AG08396 (cell line): ENCODE measurements around the gene SNX32.

Experiments used
- DNase-seq: peaks from one replicate; pipeline ENCODE4 v3.0.0; 2012; ENCODE audit warnings: low spot score, mixed read lengths

SNX32 gene

DNA sequence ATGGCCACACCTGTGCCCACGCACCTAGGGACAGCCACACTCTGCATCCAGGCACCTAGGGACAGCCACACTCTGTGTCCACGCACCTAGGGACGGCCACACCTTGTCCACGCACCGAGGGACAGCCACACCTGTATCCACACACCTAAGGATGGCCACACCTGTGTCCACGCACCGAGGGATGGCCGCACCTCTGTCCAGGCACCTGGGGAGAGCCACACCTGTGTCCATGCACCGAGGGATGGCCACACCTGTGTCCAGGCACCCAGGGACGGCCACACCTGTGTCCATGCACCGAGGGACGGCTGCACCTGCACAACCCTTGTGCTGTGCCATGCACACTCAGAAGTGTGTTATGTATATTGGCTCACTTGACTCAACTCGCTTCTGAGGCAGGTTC lies 36.1 kb upstream of the SNX32 start:
- no peak for DNase-seq

DNA sequence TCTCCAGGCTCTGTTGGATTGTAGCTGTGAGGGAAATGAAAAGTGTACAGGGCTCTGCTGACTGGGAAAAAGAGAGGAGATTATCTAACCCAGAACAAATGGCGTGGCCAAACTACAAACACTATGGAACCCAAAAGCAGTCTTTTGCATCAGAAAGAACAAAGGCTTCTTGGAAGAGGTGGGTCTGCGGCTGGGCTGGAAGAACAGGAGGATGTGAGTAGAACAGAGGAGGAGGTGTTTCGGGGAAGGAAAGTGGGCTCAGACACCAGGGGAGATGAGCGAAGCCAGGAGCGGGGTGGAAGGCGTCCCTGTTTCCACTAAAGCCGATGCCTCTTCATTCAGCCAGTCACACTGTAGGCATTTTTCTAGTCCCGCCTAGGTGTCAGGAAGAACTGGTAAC lies 34.9 kb upstream of the SNX32 start:
- DNase-seq: no peak

DNA sequence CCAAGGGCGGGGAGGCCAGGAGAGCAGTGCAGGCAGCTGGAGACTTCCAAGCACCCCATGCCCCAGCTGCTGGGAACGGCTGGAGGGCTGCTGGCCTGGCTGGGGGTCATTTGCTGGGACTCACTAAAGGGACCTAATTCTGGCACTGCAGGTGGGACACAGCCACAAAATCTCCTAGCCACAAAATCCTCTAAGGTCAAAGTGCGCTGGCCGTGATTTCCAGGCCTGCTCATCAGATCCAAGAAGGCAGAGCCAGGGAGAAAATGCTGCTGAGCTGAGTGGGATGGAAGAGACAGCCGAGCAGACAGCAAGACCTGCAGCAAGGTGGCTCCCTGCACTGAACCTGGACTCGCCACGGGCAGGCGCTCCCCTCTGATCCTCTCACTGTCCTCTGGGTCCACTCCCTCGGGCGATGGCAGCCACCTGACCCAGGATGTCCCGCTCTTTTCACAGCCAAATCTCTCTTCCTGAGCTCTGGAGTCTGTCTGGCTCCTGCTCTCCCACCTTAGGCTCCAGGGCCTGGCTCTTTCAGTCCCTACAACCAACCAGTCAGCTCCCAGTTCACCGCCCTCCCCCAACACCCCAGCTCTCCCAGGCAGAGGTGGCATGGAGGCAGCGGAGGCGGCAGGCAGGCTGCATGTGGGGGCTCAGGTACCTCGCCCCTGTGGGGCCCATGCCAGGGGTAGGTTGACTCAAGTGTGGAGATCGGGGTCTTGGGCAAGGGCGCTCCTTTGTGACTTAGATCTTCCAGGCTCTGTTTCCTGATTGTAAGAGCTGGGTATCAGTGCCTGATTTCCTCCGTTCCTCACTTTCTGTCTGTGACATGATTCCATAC lies 32.4 kb upstream of the SNX32 start:
- DNase-seq: no peak

DNA sequence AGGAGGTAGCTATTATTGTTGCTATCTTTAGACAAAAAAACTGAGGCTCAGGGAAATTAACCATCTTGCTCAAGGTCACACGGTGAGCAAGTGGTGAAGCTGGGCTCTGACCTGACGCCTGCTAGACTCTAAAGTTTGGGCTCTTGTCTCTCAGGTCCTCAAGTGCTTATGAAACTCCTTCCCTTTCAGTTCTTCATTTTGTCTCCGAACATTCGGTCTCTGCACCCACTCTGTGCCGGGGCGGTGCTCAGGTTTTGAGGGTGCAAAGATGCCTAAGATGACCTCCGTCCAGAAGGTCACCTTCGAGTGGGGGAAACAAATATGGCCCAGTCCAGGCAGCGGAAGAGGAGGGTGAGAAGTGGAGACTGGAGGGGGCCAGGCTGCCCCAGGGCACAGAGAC lies 30.9 kb upstream of the SNX32 start:
- no peak for DNase-seq

DNA sequence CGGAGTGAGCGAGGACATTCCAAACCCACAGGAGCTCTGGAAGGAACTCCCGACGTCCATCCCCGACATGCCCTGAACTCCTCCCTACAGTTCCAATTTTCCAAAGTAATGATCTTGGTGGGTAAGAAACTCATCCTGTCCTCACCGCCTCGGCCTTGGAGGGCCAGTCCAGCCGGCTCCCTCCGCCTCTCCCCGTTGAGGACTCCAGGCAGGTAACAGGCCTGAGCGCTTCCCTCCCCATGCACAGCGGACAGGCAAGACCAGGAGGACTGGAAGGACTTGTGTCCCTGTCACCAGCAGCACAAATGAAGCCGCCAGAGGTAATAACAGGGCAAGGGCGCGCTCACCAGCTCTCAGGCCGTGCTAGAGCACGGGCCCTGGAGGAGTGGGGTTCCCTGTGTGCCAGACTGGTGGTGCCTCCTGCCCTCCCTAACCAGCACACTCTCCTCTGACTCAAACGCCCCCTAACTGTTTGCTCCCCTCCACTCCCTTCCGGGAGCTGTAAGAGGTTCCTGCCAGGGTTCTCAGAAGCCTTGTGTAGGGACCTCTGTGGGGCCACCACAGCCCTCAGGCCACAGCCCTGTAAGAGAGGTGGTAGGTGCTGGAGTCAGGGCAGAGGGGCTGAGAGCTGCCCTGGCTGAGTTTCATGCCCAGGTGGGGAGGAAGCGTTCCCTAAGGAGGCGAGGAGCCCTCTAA lies 29.8 kb upstream of the SNX32 start:
- DNase-seq: no peak

DNA sequence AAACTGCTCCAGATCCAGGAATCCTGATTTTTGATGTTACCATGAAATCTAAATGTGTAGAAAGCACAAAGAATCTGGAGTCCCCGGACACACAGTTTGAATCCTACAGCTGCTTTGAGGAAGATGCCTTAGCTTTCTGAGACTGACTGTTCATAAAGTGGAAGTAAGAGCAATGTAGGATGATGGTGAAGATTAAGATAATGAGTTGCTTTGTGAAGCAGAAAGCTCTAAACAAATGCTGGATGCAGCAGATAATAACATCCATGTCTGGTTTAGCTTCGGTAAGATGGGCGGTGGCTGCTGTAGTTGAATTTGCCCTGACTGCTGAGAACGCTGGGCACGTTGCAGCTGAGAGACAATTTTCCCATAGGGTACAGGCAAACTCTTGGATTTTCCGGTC lies 26.8 kb upstream of the SNX32 start:
- no peak for DNase-seq

DNA sequence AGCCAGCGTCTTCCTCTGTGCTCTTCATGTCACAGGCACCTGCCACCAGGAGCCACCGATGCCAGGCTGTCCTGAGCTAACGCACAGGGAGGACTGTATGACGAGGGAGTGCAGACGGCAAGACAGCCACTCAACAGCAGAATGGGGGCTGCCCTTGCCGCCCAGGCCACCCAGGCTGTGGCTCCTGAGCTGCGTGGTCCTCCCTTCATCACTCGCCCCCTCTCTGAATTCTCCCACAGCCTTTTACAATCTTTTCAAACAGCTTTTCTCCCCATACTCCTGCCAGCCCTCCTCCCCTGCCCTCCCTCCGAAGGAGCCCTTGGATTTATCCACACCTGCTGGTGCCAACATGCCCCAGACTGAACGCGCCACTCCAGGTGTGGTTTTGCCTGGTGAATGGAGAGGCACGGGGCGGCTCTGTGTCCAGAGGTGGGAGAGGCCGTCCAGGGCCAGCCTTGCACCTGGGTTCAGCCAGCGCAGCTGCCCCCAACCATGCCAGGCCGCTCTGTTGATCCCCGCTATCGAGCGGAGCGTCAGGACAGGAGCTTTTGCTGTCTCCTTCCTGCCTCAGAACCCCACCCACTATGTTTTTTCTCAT lies 24.9 kb upstream of the SNX32 start:
- no peak for DNase-seq

DNA sequence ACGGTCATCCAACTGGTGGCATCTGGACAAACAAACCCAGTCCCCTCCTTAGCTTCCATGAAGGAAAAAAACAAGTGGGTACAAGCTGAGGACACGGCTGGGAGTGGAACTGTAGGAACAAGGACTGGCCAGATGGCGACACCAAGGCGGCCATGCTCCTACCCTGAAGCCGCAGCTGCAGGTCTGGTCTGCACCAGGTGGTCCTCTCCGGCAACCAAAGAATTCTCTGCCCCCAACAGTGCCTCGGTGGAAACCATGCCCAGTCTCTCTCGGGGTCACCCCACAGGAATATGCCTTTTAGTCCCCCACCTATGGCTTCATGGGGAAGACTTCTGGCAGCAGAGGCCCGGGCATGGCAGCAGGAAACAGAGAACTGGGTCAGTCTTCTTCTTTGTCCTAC lies 24.3 kb upstream of the SNX32 start:
- DNase-seq: no peak

DNA sequence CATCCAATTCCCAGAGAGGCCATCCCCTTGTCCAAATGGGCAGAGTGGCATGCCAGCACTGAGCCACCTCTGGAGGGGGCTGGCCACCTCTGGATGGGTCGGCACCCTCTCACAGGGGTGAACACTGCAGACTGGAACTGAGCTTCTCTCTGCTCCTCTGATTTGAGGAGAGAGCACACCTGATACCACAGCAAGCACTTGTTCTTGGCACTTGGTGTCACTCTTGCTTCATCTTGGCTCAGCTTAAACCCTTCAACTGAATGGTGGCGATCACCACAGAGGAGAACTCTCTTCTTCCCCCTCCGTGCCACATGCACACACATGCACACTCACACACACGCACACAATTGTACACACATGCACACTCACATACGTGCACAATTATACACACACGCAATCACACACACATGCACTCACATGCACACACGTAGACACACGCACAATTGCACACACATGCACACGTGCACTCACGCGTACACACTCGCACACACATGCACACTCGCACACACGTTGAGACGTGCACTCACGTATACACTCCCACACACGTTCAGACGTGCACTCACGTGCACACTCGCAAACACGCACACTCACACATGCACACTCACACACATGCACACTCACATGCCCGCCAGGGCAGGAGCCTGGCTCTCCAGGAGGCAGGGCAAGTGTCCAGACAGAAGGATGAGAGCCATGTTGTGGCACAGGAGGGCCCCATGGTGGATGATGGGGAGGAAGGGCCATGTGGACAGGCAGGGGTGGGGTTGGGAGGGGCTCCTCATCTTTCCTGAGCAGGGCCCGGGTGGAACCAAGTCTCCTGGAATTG lies 23.5 kb upstream of the SNX32 start:
- DNase-seq: no peak

DNA sequence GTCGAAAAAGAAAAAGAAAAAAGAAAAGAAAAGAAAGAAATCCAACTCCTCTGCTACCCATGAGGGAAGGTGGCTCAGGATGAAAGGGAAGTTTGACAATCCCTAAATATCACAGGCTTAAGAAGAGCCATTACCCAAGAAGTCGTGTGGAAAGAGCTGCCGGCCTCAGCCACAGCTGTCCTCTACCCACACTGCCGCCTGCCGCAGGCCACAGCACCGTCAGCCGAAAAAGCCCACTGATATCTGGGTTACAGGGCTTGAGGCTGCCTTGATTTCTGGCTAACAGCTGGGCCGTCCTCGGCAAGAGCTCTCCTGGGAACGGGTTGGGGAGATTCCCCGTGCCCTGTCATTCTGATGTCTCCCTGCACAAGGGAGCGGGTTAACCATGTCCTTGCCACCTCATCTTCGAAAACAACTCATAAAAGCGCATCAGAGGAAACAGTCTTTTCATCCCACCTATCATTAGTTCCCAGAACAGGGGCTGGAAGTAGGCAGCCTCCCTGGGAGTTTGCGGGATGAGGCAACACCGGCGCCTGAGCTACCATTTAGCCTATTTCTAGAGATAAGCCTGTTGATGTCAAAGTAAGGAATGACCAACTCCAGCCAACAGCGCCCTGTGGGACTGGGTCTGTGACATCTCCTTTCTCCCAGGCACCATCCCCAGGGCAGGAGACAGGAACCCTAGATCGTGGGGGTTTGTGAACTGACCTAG lies 21.8 kb upstream of the SNX32 start:
- no peak for DNase-seq

DNA sequence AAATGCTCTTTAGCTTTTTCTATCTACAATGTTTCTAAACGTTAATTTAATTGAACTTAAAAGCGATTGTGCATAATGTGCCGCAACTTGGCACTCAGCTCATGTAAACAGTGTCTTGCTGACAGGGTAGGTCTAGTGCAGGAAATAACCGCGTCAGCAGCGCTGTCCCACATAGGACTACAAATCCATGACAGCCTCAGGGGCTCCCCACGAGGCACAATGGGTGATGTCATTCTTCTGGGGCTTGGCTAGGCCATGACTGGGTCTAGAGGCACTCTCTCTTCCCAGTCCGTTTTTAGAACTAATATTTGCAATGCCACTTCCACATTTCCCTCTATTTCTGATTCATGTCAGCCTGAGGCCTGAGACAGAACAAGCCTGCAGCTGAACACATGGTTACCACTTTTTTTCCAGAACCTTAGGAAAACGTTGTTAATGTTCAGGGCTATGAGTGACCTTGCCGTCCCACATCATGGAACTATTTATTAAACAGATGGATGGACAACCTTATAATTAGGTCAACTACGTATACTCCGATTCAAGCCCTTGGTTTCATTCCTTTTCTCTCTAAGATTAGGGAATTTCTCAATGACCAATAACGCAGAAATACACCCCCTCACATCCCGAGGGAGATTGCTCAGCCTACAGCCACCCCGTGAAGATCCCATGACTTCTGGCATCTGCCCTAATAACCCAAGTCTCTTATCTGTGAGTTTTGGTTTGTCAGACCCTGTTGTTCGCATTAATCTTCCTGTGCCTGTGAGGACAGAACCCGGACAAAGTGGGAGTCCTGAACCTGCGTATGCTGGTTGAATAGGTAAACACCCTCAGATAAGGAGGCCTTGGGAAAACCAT lies 19.4 kb upstream of the SNX32 start:
- no peak for DNase-seq

DNA sequence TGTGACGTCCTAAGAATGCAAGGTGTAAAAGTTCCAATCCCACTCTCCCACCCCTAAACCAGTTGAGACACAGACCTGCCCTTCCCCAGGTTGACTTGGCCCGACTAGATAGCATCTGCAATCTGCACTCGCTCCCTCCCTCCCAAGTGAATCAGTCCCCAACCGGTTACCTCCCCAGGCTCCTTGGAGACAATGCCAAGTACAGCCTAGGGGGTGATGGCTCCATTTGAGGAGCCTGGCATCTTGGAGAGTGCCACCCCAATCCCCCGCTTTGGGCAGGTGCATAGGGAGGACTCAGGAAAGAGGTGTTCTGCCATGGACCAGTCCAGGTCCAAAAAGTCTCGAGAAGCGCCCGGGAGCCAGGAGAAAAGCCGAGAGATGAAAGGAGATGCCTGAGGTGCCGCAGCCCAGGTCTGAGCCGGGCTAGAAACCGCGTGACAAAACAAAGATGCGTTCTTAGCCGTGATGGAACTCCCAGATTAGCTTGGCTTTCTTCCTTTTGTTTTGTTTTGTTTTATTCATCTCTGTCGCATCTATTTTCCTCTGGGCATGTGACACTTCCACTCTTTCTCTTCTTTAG lies 18.7 kb upstream of the SNX32 start:
- no peak for DNase-seq

DNA sequence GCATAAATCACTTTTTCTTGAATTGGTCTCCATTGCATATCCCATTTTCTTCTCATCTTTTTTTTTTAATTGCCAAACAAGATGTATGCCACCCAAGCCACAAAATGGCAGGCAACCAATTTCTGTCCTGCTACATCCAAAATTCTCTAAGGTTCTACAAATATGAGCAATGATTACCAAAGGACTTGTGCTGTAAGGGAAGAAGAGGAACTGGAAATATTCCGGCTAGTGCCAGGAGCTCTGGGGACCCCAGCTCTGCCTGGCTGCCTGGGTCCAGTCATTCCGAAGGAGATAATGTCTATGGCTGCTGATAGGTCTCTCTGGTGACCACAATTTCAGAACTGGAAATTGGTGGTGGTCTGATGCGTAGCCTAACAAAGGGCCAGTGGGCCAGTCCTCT lies 17.1 kb upstream of the SNX32 start:
- DNase-seq: no peak

DNA sequence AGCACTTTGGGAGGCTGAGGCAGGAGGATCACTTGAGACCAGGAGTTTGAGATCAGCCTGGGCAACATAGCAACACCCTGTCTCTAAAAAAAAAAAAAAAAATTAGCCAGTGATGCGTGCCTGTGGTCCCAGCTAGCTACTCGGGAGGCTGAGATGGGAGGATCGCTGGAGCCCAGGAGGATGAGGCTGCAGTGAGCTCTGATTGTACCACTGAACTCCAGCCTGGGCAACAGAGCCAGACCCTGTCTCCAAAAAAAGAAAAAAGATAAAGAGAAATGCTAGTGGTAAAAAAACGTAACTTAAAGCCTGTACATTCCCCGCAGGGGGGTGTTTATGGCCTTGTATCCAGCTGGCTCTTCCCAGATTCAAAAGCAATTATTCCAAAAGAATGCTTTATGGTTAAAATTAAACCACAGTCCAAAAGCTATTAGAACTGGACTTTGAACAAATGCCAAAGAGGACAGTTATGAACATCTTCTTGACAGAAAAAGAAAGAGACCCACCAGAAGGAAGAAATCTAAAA lies 16.4 kb upstream of the SNX32 start:
- no peak for DNase-seq

DNA sequence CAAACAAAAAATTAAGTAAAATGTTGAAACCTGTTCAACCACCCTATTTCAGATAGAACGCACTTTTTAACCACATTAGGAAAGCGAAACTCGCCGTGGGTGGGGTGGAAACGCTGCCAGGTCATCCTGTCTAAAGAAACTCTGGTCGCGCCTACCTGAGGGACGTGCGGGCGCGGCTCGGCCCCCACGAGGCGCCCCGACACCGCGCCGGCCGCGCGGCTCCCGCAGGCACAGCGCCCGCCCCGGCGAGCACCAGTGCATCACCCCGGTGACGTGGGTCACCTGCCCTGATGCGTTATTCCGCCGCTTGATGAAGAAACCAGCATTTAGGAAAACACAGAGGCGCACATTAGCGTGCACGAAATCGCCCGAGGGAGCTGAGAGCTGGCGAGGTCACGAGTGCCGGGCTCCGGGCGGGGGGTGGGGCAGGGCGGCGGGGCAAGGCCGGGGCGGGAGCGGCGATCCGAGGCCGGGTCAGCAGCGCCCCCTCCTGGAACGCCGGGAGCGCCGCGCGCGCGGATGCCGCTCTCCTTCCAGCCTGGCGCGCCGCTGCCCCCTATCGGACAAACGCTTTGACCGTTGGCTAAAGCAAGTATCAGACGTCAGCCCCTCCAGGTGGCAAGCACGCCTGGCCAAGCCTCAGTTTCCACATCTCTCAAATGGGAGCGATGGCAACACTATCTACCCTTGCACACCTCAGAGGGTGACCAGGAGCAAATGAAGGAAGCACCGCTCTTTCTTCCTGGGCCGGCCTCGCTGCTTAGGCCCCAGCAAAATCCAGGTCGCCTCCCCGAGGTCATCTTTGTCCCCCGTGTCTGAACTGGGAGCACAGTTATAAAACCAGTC lies 15.7 kb upstream of the SNX32 start:
- DNase-seq: peak; percentile 97

DNA sequence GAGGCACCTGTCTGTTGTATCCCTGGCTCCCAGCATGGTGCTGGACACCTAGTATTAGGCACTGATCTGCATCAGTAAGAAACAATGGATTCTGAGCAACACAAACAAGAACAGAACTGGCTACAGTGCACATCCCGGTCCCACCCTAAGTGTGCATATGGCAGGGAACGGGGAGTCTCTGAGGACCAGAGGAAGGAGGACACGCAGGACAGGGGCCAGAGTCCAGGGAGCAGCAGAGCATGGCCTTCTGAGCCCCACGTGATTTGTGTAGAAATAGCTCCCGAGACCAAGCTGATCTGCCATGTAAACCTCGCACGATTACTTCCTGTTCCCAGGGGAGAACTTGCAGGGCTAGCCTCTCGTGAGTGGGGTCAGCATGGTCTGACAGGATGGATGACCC lies 12.7 kb upstream of the SNX32 start:
- DNase-seq: no peak

DNA sequence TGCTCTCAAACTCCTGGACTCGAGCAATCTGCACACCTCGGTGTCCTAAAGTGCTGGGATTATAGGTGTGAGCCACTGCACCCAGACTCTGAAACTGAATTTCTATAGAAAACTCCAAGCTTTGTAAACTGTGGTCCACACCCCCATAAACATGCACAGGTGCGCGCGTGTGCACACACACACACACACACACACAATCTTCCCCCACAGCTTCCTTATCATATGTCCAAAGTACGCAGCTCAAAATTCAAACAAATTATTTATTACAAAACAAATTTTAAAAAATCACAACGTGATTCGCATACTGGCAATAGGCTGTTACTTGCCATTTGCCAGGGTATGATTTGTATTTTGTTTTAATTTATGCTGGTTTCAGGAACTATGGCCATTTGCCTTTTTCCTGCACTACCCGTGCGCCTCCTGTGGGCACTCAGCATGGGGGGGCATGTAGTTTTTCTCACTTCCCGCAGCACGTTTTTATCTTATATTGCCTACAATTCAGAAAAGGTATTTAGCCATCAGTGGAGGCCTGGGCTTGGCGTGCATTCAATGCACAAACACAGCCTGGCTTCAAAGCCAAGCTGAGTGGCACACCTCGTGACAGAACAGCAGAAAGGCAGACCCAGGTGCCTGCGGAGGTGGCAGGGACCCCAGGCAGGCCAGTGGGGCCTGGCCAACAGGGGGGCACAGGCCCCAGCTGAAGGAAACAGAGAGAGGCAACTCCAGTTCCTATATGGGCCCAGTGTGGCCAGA lies 10.8 kb upstream of the SNX32 start:
- DNase-seq: no peak

DNA sequence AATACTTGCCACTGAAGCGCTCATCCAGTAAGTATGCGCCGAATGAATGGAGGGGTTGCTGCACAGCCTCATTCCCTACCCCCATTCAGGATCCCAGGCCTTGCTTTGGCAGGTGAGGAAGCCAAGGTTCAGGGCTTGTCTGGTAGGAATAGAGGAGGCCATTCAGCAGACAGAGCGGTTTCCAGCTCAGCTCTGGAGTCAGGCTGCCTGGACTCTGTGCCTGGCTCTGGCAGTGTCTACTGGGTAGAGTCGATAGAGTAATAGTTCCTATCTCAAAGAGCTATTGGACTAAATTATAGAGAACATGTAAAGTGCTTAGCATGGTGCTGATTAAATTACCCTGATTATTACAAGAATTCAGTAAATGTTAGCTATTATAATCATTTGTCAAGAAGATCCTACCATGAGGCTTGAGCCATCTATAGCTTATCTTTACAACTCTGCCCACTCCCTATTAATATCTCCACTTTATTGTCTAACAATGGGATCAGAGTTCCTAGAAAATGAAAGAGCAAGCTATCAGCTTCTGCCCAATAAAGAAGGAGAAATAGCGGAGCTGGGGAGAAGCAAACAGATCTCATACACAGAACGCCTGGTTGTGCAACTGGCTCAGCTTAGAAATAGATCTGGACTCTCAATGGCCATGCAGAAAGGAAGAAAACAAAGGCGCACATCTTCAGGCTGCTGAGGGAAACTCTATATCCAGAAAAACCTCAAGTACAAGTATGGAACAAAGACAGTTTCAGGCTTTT lies 6.6 kb upstream of the SNX32 start:
- no peak for DNase-seq
